Astrocyte of the cerebellum (primary cell): ENCODE data around the gene ELF3.
"Not testable (repeated sequence)": the region's sequence is repeated elsewhere in the genome, so short reads cannot be mapped to it uniquely, and the experiment has no call there.

ENCODE experiments used
- DNase-seq: peaks from one replicate; pipeline ENCODE4 v3.0.0-alpha.2; 2011; ENCODE audit warnings: low read depth
- H3K4me3 ChIP-seq: 2 replicates; pipeline ENCODE4 v1.5.1; 2011; ENCODE audit warnings: mild to moderate bottlenecking, low read depth, low read length, moderate library complexity
- in situ Hi-C: cut with HindIII; loops from 2 replicates; pipeline ENCODE4 v1.10.0; 2017; ENCODE audit warnings: low sequenced_read_pairs
- TF ChIP-seq, protein P1 (sequence below): IDR thresholded peaks from 2 replicates; pipeline ENCODE4 v1.5.1; 2012; ENCODE audit warnings: low read length, low read depth, moderate library complexity, mild to moderate bottlenecking; ENCODE audit errors: missing control alignments

The ELF3 gene

DNA sequence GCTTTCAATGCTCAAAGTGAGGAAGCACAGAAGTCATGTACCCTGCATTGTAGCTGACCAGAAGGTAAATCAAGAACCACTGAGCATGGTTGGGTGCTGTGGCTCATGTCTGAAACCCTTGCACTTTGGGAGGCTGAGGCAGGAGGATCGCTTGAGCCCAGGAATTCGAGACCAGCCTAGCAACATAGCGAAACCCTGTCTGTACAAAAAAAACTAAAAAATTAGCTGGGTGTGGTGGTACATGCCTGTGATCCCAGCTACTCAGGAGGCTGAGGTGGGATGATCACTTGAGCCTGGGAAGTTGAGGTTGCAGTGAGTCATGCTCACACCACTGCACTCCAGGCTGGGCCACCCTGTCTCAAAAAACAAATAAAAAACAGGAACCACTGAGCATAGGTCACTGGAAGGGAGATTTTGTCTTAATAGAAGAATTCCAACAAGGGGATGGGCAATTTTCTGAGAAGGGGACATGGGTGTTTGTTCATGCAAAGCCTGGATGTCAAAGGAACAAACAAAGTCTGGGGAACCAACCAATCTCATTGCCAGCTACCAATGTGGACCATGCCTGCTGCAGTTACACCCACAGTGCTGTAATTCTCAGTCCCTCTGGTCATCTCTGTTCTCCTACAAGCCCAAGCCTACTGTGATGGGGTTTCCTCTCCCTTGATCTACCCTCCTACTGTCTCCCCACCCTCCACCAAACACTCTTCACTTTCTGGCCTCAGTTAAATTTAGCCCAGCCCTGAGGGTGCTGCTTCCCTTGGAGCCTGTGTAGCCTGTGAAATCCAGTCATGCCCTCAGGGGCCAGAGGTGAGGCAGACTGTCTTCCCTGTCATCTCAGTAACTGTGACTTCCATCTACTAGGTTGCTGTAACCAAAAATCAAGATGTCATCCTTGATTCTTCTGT is 47.9 kb downstream of the ELF3 start:
- no peak for DNase-seq
- H3K4me3 ChIP-seq = no peak overlapping the region
- TF ChIP-seq, protein P1, sequence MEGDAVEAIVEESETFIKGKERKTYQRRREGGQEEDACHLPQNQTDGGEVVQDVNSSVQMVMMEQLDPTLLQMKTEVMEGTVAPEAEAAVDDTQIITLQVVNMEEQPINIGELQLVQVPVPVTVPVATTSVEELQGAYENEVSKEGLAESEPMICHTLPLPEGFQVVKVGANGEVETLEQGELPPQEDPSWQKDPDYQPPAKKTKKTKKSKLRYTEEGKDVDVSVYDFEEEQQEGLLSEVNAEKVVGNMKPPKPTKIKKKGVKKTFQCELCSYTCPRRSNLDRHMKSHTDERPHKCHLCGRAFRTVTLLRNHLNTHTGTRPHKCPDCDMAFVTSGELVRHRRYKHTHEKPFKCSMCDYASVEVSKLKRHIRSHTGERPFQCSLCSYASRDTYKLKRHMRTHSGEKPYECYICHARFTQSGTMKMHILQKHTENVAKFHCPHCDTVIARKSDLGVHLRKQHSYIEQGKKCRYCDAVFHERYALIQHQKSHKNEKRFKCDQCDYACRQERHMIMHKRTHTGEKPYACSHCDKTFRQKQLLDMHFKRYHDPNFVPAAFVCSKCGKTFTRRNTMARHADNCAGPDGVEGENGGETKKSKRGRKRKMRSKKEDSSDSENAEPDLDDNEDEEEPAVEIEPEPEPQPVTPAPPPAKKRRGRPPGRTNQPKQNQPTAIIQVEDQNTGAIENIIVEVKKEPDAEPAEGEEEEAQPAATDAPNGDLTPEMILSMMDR = no peak
- in situ Hi-C loops = no loop called here

GRCh38 chr1:202061055-202061454 is 50.7 kb downstream of the ELF3 start:
- no peak for DNase-seq
- H3K4me3 ChIP-seq = no peak overlapping the region
- in situ Hi-C loops = no loop called here
- TF ChIP-seq, protein P1 = no peak

GRCh38 chr1:202061787-202062186 is 51.4 kb downstream of the ELF3 start:
- DNase-seq, in situ Hi-C loops: not testable (repeated sequence)

GRCh38 chr1:202062636-202063035 is 52.2 kb downstream of the ELF3 start:
- H3K4me3 ChIP-seq, in situ Hi-C loops, DNase-seq: not testable (repeated sequence)

More at GRCh38 chr1:202061787-202062186, 51.4 kb downstream of the ELF3 start:
- not testable (repeated sequence) for H3K4me3 ChIP-seq

DNA sequence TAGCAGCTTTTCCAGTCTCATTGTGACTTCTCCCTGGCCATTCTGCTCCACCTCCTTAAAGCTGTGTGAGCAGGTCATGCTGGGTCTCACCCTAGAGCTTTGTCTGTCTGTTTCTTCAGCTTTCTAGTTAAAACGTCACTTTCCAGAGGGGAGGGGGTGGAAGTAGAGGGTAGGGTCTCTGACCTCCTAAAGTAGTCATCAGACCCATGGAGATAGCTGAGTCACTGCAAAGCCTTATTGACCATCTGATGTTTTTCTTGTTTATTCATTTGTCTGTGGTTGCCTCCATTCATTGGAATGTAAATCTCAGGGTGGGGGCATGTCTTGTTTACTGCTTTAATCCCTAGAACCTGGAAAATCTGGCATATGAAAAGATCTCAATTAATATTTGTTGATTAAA is 52.7 kb downstream of the ELF3 start:
- DNase-seq = no peak

DNA sequence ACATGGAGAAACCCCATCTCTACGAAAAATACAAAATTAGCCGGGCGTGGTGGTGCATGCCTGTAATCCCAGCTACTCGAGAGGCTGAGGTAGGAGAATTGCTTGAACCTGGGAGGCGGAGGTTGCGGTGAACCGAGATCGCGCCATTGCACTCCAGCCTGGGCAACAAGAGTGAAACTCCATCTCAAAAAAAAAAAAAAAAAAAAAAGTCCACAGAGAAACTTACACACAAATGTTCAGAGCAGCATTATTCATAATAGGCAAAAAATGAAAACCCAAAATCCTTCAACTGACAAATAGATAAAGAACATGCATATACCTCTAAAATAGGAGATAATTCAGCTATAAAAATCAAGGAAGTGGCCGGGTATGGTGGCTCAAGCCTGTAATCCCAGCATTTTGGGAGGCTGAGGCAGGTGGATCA is 54.5 kb downstream of the ELF3 start:
- in situ Hi-C loops, H3K4me3 ChIP-seq, DNase-seq: not testable (repeated sequence)

More for the DNA sequence above, 52.7 kb downstream of the ELF3 start:
- no peak overlapping the region for H3K4me3 ChIP-seq
- in situ Hi-C loops = no loop called here
- TF ChIP-seq, protein P1 = no peak
